ENCODE data around the gene NRXN3.

The NRXN3 gene

DNA sequence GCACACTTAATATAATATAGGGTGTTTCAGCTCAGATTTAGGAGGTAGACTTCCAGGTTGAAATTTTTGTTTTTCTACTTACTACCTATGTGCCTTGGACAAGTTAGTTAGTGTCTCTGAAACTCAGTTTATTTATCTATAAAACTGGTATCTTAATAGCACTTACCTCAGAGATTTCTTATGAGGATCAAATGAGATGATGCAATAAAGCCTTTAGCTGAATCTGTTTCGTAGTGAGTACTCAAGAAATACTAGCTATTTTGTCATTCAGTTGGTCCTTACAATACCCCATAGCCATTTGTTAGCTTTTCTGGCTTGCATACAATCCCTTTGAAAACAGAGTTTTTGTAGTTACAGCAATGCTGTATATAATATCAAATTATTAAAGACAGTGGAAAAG is 497.0 kb downstream of the NRXN3 start:
- CTCF ChIA-PET, result no interaction called here
- POLR2A ChIA-PET, result no interaction called here
- DNase-seq (ENCODE audit: extremely low spot score), result no peak
- TF ChIP-seq SUZ12 (IDR thresholded peaks at IDR 0.05), result no peak
- TF ChIP-seq TARDBP (IDR thresholded peaks at IDR 0.05), result no peak
- no peak for TF ChIP-seq FOXM1 (IDR thresholded peaks at IDR 0.05; ENCODE audit: borderline replicate concordance)
- TF ChIP-seq ELF4 (IDR thresholded peaks at IDR 0.05), result no peak
- no peak for TF ChIP-seq NFRKB (IDR thresholded peaks at IDR 0.05)
- no peak for TF ChIP-seq FOXK2 (IDR thresholded peaks at IDR 0.05)
- no peak for TF ChIP-seq HDGF (IDR thresholded peaks at IDR 0.05; ENCODE audit: borderline replicate concordance)

DNA sequence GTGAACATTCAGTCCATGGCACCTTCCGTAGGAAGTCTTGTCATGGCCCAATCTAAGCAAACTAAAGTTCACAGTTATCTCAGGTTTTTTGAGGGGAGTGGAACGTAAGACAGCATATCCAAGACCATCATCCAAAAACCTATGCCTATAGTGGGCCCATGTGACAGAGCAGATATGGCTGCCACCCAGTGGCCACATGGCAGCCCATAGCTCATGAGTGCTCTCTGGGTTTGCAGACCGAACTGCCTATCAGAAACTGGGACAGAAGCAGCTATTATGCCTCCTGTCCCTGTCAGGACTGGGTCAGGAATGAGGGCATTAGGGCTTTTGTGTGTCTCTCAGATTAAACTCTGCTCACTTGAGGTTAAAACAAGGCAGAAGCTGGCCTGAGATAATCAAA is 503.7 kb downstream of the NRXN3 start:
- TF ChIP-seq ARNT (IDR thresholded peaks at IDR 0.05), result no peak
- no peak for TF ChIP-seq BHLHE40 (IDR thresholded peaks at IDR 0.05; ENCODE audit: borderline replicate concordance)
- TF ChIP-seq L3MBTL2 (conservative IDR thresholded peaks at IDR 0.05), result no peak
- CTCF ChIA-PET, result no interaction called here
- no peak for DNase-seq (ENCODE audit: extremely low spot score)
- POLR2A ChIA-PET, result no interaction called here

- CTCF ChIA-PET, result no interaction called here
- TF ChIP-seq BHLHE40 (IDR thresholded peaks at IDR 0.05; ENCODE audit: borderline replicate concordance) (no peak), TARDBP (IDR thresholded peaks at IDR 0.05) (no peak), ARNT (IDR thresholded peaks at IDR 0.05) (no peak), SP1 (IDR thresholded peaks at IDR 0.05) (no peak), ZNF384 (IDR thresholded peaks at IDR 0.05) (no peak), ELF4 (IDR thresholded peaks at IDR 0.05) (no peak), CTBP1 (IDR thresholded peaks at IDR 0.05; ENCODE audit: borderline replicate concordance) (no peak), HDGF (IDR thresholded peaks at IDR 0.05; ENCODE audit: borderline replicate concordance) (no peak), L3MBTL2 (conservative IDR thresholded peaks at IDR 0.05) (no peak), FOXA1 (IDR thresholded peaks at IDR 0.05) (no peak), PKNOX1 (IDR thresholded peaks at IDR 0.05) (no peak), FOXM1 (IDR thresholded peaks at IDR 0.05; ENCODE audit: borderline replicate concordance) (no peak), FOXK2 (IDR thresholded peaks at IDR 0.05) (no peak), NFRKB (IDR thresholded peaks at IDR 0.05) (no peak), LEF1 (IDR thresholded peaks at IDR 0.05; ENCODE audit: borderline replicate concordance) (no peak), SUZ12 (IDR thresholded peaks at IDR 0.05) (no peak)
- POLR2A ChIA-PET, result no interaction called here
- no peak for DNase-seq (ENCODE audit: extremely low spot score)
Observed at GRCh38 chr14:78674820-78675219, 504.6 kb downstream of the NRXN3 start.

DNA sequence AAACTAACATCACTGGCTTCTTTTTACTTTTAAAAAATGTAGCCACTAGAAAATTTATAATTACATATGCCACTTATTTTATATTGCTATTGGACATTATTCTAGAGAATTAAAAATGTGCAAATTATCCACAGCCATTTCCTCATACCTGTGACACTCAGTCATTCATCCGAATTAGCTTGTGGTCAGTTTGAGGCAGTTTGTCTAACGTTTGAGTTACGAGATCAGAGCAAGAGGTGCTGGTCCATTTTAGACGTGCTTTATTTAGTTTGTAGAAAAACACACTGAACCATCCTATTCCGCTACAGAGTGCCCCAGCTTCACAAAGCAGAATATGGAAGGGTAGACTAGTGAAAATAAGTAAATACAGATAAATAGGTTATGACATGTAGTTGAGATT is 513.0 kb downstream of the NRXN3 start:
- CTCF ChIA-PET, result no interaction called here
- no peak for DNase-seq (ENCODE audit: extremely low spot score)
- TF ChIP-seq ELF4 (IDR thresholded peaks at IDR 0.05) (no peak), LEF1 (IDR thresholded peaks at IDR 0.05; ENCODE audit: borderline replicate concordance) (no peak), ZNF384 (IDR thresholded peaks at IDR 0.05) (no peak), FOXA1 (IDR thresholded peaks at IDR 0.05) (no peak), CTBP1 (IDR thresholded peaks at IDR 0.05; ENCODE audit: borderline replicate concordance) (no peak), BHLHE40 (IDR thresholded peaks at IDR 0.05; ENCODE audit: borderline replicate concordance) (no peak), FOXM1 (IDR thresholded peaks at IDR 0.05; ENCODE audit: borderline replicate concordance) (no peak), PKNOX1 (IDR thresholded peaks at IDR 0.05) (no peak), SUZ12 (IDR thresholded peaks at IDR 0.05) (no peak), HDGF (IDR thresholded peaks at IDR 0.05; ENCODE audit: borderline replicate concordance) (no peak), NFRKB (IDR thresholded peaks at IDR 0.05) (no peak), ARNT (IDR thresholded peaks at IDR 0.05) (no peak), TARDBP (IDR thresholded peaks at IDR 0.05) (no peak), SP1 (IDR thresholded peaks at IDR 0.05) (no peak), L3MBTL2 (conservative IDR thresholded peaks at IDR 0.05) (no peak), FOXK2 (IDR thresholded peaks at IDR 0.05) (no peak)
- POLR2A ChIA-PET, result no interaction called here

DNA sequence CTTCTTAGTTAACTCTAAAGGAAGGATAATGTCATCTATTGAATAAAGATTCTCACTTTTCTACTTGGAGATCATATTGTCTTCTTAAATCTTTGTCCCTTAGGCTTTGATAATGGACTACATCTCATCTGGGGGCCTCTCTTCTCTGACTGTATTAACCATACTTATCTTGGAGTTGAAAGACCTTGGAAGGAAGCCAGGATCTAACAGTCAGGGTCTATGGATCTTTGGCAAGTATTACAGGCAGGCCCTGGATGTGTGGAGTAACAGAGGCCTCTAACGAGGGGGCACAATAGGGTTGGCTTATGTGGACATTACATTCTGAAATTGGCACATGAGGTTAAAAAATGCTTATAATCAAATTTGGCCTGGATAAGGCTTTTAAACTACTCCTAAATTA is 513.8 kb downstream of the NRXN3 start:
- ChIA-PET POLR2A (no interaction called here), CTCF (interaction anchor here (0.5 kb wide), 1 partner anchor 47 kb away, joined by 3 read pairs; no protein-coding TSS in a partner anchor)
- TF ChIP-seq ELF4 (IDR thresholded peaks at IDR 0.05), result no peak
- TF ChIP-seq CTBP1 (IDR thresholded peaks at IDR 0.05; ENCODE audit: borderline replicate concordance), result no peak
- no peak for TF ChIP-seq FOXK2 (IDR thresholded peaks at IDR 0.05)
- no peak for TF ChIP-seq FOXA1 (IDR thresholded peaks at IDR 0.05)
- no peak for TF ChIP-seq ARNT (IDR thresholded peaks at IDR 0.05)
- TF ChIP-seq ZNF384 (IDR thresholded peaks at IDR 0.05), result no peak
- TF ChIP-seq HDGF (IDR thresholded peaks at IDR 0.05; ENCODE audit: borderline replicate concordance), result no peak
- no peak for TF ChIP-seq SP1 (IDR thresholded peaks at IDR 0.05)
- TF ChIP-seq PKNOX1 (IDR thresholded peaks at IDR 0.05), result no peak
- no peak for DNase-seq (ENCODE audit: extremely low spot score)

GRCh38 chr14:78688503-78688902 is 518.3 kb downstream of the NRXN3 start:
- CTCF ChIA-PET, result no interaction called here
- TF ChIP-seq FOXK2 (IDR thresholded peaks at IDR 0.05) (no peak), ARNT (IDR thresholded peaks at IDR 0.05) (no peak), L3MBTL2 (conservative IDR thresholded peaks at IDR 0.05) (no peak), FOXA1 (IDR thresholded peaks at IDR 0.05) (no peak), ELF4 (IDR thresholded peaks at IDR 0.05) (no peak), SUZ12 (IDR thresholded peaks at IDR 0.05) (no peak), CTBP1 (IDR thresholded peaks at IDR 0.05; ENCODE audit: borderline replicate concordance) (no peak)
- POLR2A ChIA-PET, result no interaction called here
- no peak for DNase-seq (ENCODE audit: extremely low spot score)

GRCh38 chr14:78690836-78691235 is 520.7 kb downstream of the NRXN3 start:
- TF ChIP-seq NFRKB (IDR thresholded peaks at IDR 0.05) (no peak), ELF4 (IDR thresholded peaks at IDR 0.05) (no peak), SP1 (IDR thresholded peaks at IDR 0.05) (no peak), PKNOX1 (IDR thresholded peaks at IDR 0.05) (no peak), FOXA1 (IDR thresholded peaks at IDR 0.05) (no peak), ZNF384 (IDR thresholded peaks at IDR 0.05) (no peak)
- CTCF ChIA-PET, result no interaction called here
- DNase-seq (ENCODE audit: extremely low spot score), result no peak
- POLR2A ChIA-PET, result no interaction called here

All from HEK293T (cell line).